B cell (primary cell): ENCODE data around the gene DUSP15. TPM values are rescaled to one million over a fixed set of nuclear protein-coding genes. Genes with fewer than 3 reads are reported as not detected.

Source experiments
- ATAC-seq: fragments of 200-7000 bp; cut with Tn5 transposase; one replicate; pipeline ENCODE4 v1.10.0; 2021; ENCODE audit warnings: low read depth, mild to moderate bottlenecking, moderate number of reproducible peaks, moderate library complexity
- CTCF ChIA-PET: fragments of 350-600 bp; sonication (Branson Sonifier 250); formaldehyde crosslinking; loops from one replicate; lab custom pipeline; 2021; ENCODE audit warnings: antibody characterized with exemption, inconsistent platforms; lab: Charles Lee
- POLR2A ChIA-PET: fragments of 350-600 bp; sonication (Branson Sonifier 250); formaldehyde crosslinking; loops from one replicate; lab custom pipeline; 2021; ENCODE audit warnings: antibody characterized with exemption; lab: Charles Lee
- DNase-seq: peaks from one replicate; pipeline ENCODE4 v3.0.0; 2013
- H2AFZ ChIP-seq: 2 replicates; pipeline ENCODE4 v1.6.1; 2012; ENCODE audit warnings: mild to moderate bottlenecking, low read depth, low read length; ENCODE audit not compliant: insufficient read depth, poor library complexity, severe bottlenecking
- H3K27ac ChIP-seq, 2 donors: 1 replicate in 1 of 2; 2 replicates in 1 of 2; pipeline ENCODE4 v1.5.1; 2012 to 2013; ENCODE audit warnings: low read length in 2 of 2, mild to moderate bottlenecking in 2 of 2, moderate library complexity in 1 of 2
- H3K27me3 ChIP-seq, 4 experiments: fragments of 200-600 bp in 1 of 4; sonication (generic) in 1 of 4; replicated peaks in 1 of 4; 1 replicate in 2 of 4; 2 replicates in 2 of 4; pipeline versions ENCODE4 v1.6.1 to v1.7.0; 2013 to 2016; ENCODE audit warnings: low read length in 3 of 4, mild to moderate bottlenecking in 2 of 4, mixed read lengths in 1 of 4, moderate library complexity in 1 of 4; ENCODE audit not compliant: insufficient read depth in 4 of 4, control insufficient read depth in 3 of 4; ENCODE audit errors: control extremely low read depth in 1 of 4
- H3K36me3 ChIP-seq, 2 experiments: replicated peaks in 1 of 2; 1 replicate in 1 of 2; 2 replicates in 1 of 2; pipeline versions ENCODE4 v1.6.1 to v1.7.1; 2013; ENCODE audit warnings: low read length in 1 of 2; ENCODE audit not compliant: insufficient read depth in 2 of 2, control insufficient read depth in 1 of 2; ENCODE audit errors: control extremely low read depth in 1 of 2, extremely low read depth in 1 of 2
- H3K4me1 ChIP-seq, 2 donors: fragments of 200-600 bp in 1 of 2; sonication (generic) in 1 of 2; 1 replicate in 1 of 2; 2 replicates in 1 of 2; pipeline versions ENCODE4 v1.5.1 to v1.6.1; 2013 to 2017; ENCODE audit warnings: low read length in 2 of 2; ENCODE audit not compliant: control insufficient read depth in 2 of 2, insufficient read depth in 2 of 2
- H3K4me2 ChIP-seq: replicated peaks from 2 replicates; pipeline ENCODE3; 2012; ENCODE audit warnings: mild to moderate bottlenecking, low read depth, low read length; ENCODE audit not compliant: poor library complexity, severe bottlenecking
- H3K4me3 ChIP-seq, 5 experiments: fragments of 200-600 bp in 1 of 5; sonication (generic) in 1 of 5; 1 replicate in 3 of 5; 2 replicates in 2 of 5; pipeline versions ENCODE4 v1.5.1 to v1.7.0; 2011 to 2016; ENCODE audit warnings: low read length in 4 of 5, mild to moderate bottlenecking in 4 of 5, low read depth in 2 of 5, control low read depth in 1 of 5, moderate library complexity in 1 of 5; ENCODE audit not compliant: insufficient read depth in 1 of 5; ENCODE audit errors: control extremely low read depth in 1 of 5, extremely low read depth in 1 of 5
- H3K79me2 ChIP-seq: fragments of 200-600 bp; sonication (generic); one replicate; pipeline ENCODE4 v1.6.0; 2016; ENCODE audit warnings: low read length; ENCODE audit not compliant: control insufficient read depth, insufficient read depth
- H3K9ac ChIP-seq: fragments of 200-600 bp; sonication (generic); 2 replicates; pipeline ENCODE4 v1.6.1; 2017; ENCODE audit warnings: mild to moderate bottlenecking, low read length, moderate library complexity
- H3K9me3 ChIP-seq, 3 donors: one replicate each; pipeline versions ENCODE4 v1.6.1 to v1.7.1; 2013; ENCODE audit warnings: low read length in 2 of 3; ENCODE audit not compliant: control insufficient read depth in 2 of 3, insufficient read depth in 1 of 3; ENCODE audit errors: control extremely low read depth in 1 of 3
- H4K20me1 ChIP-seq: 2 replicates; pipeline ENCODE4 v1.6.0; 2012; ENCODE audit warnings: mild to moderate bottlenecking, low read length; ENCODE audit not compliant: insufficient read depth, control insufficient read depth, poor library complexity, severe bottlenecking
- H3K27ac Mint-ChIP-seq: one replicate; pipeline ENCODE4 v1.8.0; 2021; ENCODE audit warnings: mixed read lengths
- H3K27me3 Mint-ChIP-seq: one replicate; pipeline ENCODE4 v1.8.0; 2021; ENCODE audit warnings: mixed read lengths
- H3K4me1 Mint-ChIP-seq: one replicate; pipeline ENCODE4 v1.8.0; 2021; ENCODE audit warnings: mixed read lengths
- H3K4me3 Mint-ChIP-seq: one replicate; pipeline ENCODE4 v1.8.0; 2021; ENCODE audit warnings: mixed read lengths
- H3K9me3 Mint-ChIP-seq: one replicate; pipeline ENCODE4 v1.8.0; 2022; ENCODE audit warnings: mixed read lengths; ENCODE audit not compliant: insufficient read depth
- CTCF ChIP-seq: fragments of 200-600 bp; IDR thresholded peaks from one replicate; pipeline ENCODE4 v1.8.0; 2022; ENCODE audit warnings: antibody characterized with exemption, mild to moderate bottlenecking
- EZH2 ChIP-seq: IDR thresholded peaks from 2 replicates; pipeline ENCODE4 v1.6.1; 2012; ENCODE audit warnings: borderline replicate concordance, low read depth, mild to moderate bottlenecking, moderate library complexity, low read length; ENCODE audit not compliant: insufficient read depth, poor library complexity, severe bottlenecking
- WGBS: methylation state at CpG from one replicate; pipeline ENCODE4 v1.1.5; 2013; ENCODE audit warnings: missing lambda C conversion rate; ENCODE audit not compliant: insufficient coverage; 5-methylcytosine and 5-hydroxymethylcytosine counted together
- intact Hi-C: fragments of 100-400 bp; cut with micrococcal nuclease; formaldehyde crosslinking; loops from one replicate; pipeline ENCODE4 v1.10.0; 2022
- polyA plus RNA-seq: library from polyadenylated mRNA; depleted of rRNA; stranded (reverse); fragments of >200 nt; gene quantifications from 2 replicates; pipeline ENCODE4 v1.2.3, GENCODE V29; 2012
- total RNA-seq, 2 donors: library from RNA; stranded (reverse); fragments of 120-200 nt in 1 of 2; gene quantifications; 1 replicate in 1 of 2; 2 replicates in 1 of 2; pipeline versions ENCODE4 v1.2.3 to v1.2.4, GENCODE V29; 2013 to 2022

DUSP15 gene
- total and polyA plus RNA-seq, 2 donors (not counting 1 experiment from before 2014, with no cell fraction given) = 0.78 to 3.3 TPM

- Mint-ChIP-seq H3K4me3 (no peak overlapping the region), H3K27me3 (peaks cover 5% of the 10 kb centered on the region), H3K27ac (no peak overlapping the region), H3K9me3 (no peaks in the 10 kb centered on the region), H3K4me1 (peaks cover 26% of the 10 kb centered on the region)
- Histone ChIP-seq H3K4me3 (no peak overlapping the region), H3K4me2 (peak overlapping the region; percentile 30), H3K79me2 (no peaks in the 10 kb centered on the region), H3K9ac (no peak overlapping the region), H3K36me3 (no peaks in the 10 kb centered on the region), H2AFZ (peak overlapping the region; percentile 37), H3K9me3 (peaks cover 0 to 5% (median 0%) of the 10 kb centered on the region in 3 donors), H3K4me1 (peaks cover 19 to 26% of the 10 kb centered on the region in 2 donors), H4K20me1 (peaks cover 6% of the 10 kb centered on the region), H3K27ac (no peak overlapping the region), H3K27me3 (peaks cover 0 to 25% (median 10%) of the 10 kb centered on the region in 4 experiments)
- TF ChIP-seq CTCF (no peak), EZH2 (no peak)
- 57% methylated on average over 10 of the region's 15 CpGs for WGBS
- ChIA-PET CTCF (interaction anchor here (1.0 to 8.7 kb wide), 4 partner anchors 94 to 234 kb away, joined by 3 to 139 read pairs (median 6); partner anchors contain the start of gene PDRG1), POLR2A (interaction anchor here (0.7 to 1.0 kb wide), 2 partner anchors 24 to 182 kb away, joined by 3 to 9 read pairs; no protein-coding TSS in a partner anchor)
- DNase-seq (peak; percentile 71), ATAC-seq (peak; percentile 70)
- intact Hi-C loops = loop anchor here (1.0 kb wide), 1 partner anchor 182 kb away; no protein-coding TSS in a partner anchor
Observed at GRCh38 chr20:31857861-31858759, 12.2 kb downstream of the DUSP15 start.
